ENCODE measurements around the gene CAMTA1.

CAMTA1 gene

DNA sequence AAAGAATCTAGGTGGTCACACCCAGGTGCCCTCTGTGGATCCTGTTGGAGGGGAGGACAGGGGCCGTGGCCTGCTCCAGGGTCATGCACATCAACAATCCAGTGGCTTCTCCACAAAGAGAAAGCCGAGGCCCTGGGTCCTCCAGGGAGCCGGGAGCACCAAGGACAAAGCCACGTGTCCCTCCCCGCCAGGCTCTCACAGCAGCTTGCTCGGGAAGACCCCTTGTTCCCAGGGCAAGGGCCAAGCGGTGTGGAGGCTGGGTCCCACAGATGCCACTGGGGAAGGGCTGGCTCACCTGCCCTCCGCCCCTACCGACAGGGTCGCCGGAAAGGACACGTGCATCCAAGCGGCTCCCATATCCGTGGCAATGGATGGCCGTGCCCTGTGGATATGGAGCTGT is 793.0 kb downstream of the CAMTA1 start:
- DNase-seq = no peak

DNA sequence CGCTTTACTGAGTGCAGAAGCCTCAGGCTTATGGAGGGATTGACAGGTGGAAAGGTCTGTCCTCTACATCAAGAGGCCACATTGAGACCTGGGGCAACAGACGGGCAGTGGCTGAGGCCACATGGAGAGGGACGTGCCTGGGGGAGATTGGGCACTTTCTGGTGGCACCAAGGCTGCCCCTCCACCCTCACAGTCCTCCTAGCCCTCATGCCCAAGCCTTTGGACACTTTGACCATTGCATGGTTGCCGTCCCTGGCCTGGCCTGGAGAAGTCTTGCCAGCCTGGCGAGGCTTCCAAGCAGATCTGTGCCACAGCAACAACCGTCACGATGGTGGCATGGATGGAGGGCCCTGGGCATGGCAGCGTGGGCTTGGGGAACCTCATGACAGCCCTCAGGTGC is 793.8 kb downstream of the CAMTA1 start:
- no peak for DNase-seq

DNA sequence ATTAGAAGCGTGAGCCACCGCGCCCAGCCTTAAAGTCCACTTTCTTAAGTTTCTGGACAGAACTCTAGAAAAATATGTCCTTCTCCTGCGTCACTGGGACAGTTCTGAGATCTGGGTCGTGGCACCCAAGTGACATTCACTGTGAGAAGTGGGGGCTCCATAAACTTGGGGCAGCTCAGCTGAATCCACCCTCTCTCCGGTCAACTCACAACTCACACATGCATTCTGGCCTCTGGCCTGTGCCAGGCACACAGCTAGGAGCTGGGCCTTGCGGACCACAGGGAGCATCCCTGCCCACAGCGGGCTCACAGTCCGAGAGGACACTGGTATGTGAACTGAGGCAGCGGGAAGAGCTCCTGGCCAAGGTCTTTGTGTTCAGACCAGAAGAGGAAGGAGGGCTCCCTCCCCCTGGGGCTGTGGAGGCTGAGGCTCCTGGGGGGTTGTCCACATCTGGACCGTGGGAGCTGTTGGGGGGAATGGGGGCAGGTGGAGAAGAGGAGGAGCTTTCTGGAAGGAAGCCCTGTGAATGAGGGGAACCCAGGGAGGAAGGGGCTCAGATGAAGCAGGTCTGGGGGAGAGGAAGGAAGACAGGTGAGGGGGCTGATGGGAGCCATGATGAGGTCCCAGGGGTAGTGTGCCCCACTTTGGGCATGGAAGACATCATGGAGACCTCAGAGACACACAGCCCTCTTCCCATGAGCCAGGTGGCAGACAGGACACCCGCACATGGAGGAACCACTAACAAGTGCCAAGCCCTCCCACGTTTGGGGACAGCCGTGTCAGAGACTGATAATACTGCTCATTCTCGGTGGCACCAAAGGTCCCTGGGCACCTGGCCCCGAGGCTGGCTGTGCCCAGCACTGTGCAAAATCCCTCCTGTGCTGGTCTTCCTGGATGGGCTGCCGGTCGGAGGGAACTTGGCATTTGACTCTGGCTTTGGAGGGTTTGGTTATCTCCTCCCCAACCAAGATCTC is 794.9 kb downstream of the CAMTA1 start:
- no peak for DNase-seq

DNA sequence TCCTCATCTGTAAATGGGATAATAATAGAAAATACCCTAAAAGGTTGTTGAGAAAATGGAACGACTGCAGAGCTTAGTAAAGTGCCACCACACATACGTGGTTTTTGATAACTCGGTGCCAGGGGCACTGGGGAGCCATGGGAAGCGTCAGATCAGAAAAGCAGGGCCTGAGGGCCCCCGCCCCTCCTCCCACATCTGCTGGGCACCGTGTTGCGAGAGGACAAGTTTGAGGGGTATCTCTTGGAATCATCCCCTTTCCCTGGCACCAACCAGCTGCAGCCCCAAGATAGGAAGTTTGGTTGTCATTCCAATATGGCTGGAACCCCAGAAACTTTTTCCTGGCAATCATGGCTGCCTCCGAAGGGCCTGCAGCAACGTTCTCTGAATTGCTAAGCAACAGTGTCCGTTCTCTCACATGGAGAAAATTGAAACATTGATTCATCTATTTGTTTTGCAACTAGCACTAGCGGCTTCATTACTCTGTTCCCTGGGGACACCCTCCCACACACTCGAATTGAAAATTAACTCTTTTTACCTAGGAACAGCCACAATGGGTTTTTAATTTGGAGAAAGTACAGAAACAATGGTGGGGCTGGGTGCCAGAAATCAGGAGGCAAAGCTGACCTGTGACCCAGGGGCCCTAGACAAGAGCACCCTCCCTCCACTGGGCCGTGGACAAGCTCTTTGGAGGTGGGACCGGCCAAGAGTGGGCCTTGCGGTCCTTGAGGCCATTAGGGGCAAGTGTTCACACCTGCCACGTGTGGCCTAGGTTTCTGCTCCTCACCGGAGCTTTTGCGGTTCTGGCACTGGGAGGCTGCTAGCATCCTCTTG is 795.9 kb downstream of the CAMTA1 start:
- DNase-seq = no peak

- no peak for DNase-seq
Measured at GRCh38 chr1:7581754-7582459, 796.7 kb downstream of the CAMTA1 start.

DNA sequence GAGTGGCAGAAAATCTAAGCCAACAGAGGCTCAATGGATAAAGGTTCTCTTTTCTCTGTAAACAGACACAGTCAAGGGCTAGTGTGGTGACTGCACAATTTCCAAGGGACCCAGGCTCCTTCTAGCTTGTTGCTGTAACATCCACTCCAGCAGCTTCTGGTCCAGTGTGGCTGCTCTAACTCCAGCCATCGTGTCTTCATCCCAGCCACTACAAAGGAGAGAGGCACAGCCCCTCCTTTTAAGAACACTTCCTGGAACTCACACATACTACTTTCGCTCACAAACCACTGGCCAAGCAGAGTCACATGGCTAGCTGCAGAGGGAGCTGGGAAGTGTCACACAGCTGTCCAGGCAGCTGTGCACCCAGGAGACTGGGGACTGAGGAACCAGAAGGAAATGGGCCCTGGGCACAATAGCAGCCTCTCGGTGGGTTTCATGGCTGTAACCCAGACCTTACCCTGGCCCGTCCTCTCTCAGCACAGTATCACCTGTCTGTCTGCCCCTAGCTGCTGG is 797.3 kb downstream of the CAMTA1 start:
- no peak for DNase-seq

DNA sequence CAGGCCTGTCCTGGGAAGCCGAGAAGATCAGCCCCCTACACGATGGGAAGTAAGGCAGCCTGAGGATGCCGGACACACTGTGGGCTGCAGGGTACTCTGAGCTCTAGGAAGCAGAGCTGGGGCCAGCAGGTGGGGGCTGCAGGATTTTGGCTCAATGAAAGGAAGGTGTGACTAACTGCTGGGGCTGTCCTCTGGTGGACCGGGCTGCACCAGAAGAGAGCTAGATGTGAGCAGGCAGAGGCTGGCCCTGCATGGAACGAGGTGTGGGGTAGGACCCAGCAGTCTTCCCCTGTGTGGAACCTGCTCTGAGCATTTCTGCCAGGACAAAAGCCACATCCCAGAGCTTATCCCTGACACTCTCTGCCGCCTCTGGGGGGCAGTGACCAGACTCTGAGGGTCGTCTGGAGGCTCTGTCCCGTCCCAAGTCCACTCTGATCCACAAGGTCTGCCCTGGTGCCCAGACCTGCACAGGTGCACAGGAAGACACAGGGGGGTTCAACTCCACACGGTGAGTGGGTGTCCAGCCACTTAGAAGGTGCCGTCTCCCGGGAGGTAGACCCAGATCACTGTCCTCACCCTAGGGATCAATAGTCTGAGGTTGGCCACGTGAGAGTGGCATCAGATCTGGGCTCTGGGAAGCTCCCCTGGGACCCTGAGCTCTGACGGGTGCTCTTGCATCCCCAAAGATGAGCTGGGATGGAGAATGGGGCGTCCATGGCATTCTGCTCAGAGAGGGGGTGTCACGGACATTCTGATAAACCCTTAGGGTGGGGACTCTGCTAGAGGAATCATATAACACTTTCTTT is 798.2 kb downstream of the CAMTA1 start:
- DNase-seq = no peak

DNA sequence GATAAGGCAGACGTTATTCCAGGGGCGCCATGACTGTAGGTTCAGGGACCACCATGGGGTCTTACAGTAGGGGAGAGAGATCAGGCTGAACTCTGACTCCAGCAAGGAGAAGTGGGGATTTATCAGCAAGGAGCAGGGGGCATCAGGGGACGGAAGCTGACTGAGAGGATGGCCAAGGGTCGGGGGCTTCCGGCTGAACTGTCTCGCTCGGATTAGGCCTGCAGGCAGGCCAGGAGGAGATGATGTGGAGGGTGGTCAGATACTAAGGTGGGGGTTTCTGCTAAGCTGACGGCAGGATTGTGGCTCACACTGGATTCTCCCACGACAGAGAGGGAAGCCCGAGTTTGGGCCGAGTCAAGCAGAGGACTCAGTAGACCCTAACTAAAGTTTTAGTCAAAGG is 798.9 kb downstream of the CAMTA1 start:
- DNase-seq = no peak

- DNase-seq = no peak
Measured at GRCh38 chr1:7584643-7585042, 799.4 kb downstream of the CAMTA1 start.

DNA sequence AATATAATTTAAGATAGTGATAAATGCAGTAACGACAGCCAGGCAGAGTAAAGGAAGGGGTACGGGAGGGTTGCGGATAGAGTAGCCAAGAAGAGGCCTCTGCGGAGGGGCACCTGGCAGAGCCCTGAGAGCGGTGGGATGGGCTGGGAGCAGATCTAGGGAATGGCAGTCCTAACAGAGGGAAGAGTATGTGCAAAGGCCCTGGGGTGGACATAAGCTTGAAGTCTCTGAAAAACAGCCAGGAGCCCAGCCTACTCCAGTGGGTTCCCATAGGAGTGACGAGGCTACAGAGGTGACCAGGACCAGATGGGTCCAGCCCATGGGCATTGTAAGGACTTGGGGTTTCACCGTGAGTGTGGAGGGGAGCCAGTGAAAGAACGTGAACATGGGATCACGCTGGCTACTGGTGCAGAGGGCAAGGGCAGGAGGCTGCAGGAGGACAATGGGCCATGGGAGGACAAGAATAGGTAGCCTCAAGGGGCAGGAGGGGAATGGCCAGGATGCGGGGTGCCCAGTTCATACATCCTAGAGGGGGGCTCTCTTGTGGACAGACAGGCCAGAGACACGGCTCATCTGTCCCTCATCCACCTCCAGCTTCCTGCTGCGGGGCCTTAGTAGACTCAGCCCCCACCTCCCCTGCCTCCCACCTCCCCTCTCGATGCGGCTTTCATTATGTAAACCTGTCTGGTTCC is 800.1 kb downstream of the CAMTA1 start:
- DNase-seq = no peak

- no peak for DNase-seq
Measured at GRCh38 chr1:7586031-7586941, 801.0 kb downstream of the CAMTA1 start.

GRCh38 chr1:7587108-7587772 is 802.0 kb downstream of the CAMTA1 start:
- no peak for DNase-seq

GRCh38 chr1:7587773-7588456 is 802.7 kb downstream of the CAMTA1 start:
- no peak for DNase-seq

DNA sequence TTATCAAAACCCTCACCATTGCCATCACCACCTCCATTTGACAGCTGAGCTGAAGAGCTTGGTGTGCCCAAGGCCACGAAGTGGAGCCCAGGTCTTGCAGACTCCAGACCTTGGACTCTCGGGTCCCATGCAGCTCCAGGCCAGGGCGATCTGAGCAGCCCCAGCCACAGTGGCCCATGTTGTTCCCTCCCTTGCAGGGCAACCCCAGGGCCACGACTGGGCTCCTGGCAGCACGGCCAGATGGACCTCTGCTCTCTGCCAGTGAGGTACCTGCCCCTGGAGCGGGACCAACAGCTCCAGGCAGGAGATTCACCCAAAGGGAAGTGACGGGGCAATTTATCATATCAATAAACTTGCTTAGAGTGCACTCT is 803.2 kb downstream of the CAMTA1 start:
- DNase-seq = no peak

GRCh38 chr1:7589080-7589735 is 804.0 kb downstream of the CAMTA1 start:
- DNase-seq = no peak

DNA sequence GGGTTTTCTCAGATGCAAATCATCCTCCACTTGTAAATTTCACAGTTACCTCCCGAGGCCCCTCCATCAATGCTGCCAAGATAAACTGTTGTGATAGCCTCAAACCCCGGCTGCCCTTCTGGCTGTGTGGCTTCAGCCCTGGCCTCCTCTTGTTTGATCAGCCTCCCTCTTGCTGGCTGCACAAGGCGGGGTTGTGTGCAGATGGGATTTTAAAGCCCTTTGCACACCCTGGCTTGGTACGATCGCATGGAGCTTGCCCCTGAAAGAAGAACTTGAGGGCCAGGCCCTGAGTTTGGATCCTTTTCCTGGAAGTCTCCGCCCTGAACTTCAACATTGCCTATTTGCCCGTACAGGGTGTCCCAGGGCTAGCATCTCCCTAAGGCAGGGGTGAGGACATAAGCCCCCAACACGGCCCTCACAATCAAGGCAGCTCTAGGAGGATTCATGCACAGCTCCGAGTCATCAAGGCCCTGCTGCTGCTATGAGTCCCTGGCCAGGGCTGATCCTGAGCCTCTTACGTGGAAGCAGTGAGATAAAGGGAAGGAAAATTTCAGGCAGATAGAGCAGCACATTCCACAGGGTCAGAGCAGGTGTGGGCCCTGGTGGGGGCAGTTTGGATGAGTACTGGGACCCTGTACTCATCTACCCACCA is 804.6 kb downstream of the CAMTA1 start:
- no peak for DNase-seq

GRCh38 chr1:7590426-7590790 is 805.2 kb downstream of the CAMTA1 start:
- DNase-seq = no peak

- no peak for DNase-seq
Measured at GRCh38 chr1:7591565-7591964, 806.3 kb downstream of the CAMTA1 start.
